ENCODE measurements around the gene TRPC4. TPM values are rescaled to one million over a fixed set of nuclear protein-coding genes. Genes with fewer than 3 reads are reported as not detected.

The TRPC4 gene
- total and polyA plus RNA-seq, 12 donors = 0.26 to 3.9 (median 1.0) TPM; not detected in 1

- no peak for ATAC-seq
Measured at GRCh38 chr13:37685206-37685605, 184.4 kb downstream of the TRPC4 start.

GRCh38 chr13:37682496-37682895, 187.1 kb downstream of the TRPC4 start:
- peak overlapping the region in 1 of 10 donors; percentile 3 for H3K27ac ChIP-seq
- H3K4me3 ChIP-seq = no peak overlapping the region
- H3K9me3 ChIP-seq = no peaks in the 10 kb centered on the region
- H3K36me3 ChIP-seq = no peaks in the 10 kb centered on the region
- DNase-seq (no peak), ATAC-seq (no peak)
- WGBS, 2 donors = 81 to 87% methylated on average over 3 of the region's 3 CpGs
- TF ChIP-seq CTCF (IDR thresholded peaks at IDR 0.05) = no peak
- no peaks in the 10 kb centered on the region for H3K4me1 ChIP-seq
- H3K27me3 ChIP-seq = no peaks in the 10 kb centered on the region
- intact Hi-C loops (cut with DNase I) = no loop called here

More at GRCh38 chr13:37685206-37685605, 184.4 kb downstream of the TRPC4 start:
- WGBS, 2 donors = 86 to 87% methylated on average over 5 of the region's 5 CpGs
- intact Hi-C loops (cut with DNase I) = no loop called here
- H3K27ac ChIP-seq = no peak overlapping the region
- no peaks in the 10 kb centered on the region for H3K4me1 ChIP-seq
- TF ChIP-seq CTCF (IDR thresholded peaks at IDR 0.05) = no peak
- no peak overlapping the region for H3K4me3 ChIP-seq
- DNase-seq = no peak
- H3K9me3 ChIP-seq = no peaks in the 10 kb centered on the region
- H3K36me3 ChIP-seq = no peaks in the 10 kb centered on the region
- no peaks in the 10 kb centered on the region for H3K27me3 ChIP-seq

GRCh38 chr13:37681281-37682032, 188.1 kb downstream of the TRPC4 start:
- DNase-seq = no peak
- intact Hi-C loops (cut with DNase I) = no loop called here
- H3K27ac ChIP-seq = peak overlapping the region in 1 of 10 donors; percentile 3
- 59 to 61% methylated on average over 6 of the region's 6 CpGs for WGBS, 2 donors
- no peak for TF ChIP-seq CTCF (IDR thresholded peaks at IDR 0.05)
- no peak overlapping the region for H3K4me3 ChIP-seq
- H3K4me1 ChIP-seq = no peaks in the 10 kb centered on the region
- H3K9me3 ChIP-seq = no peaks in the 10 kb centered on the region
- no peaks in the 10 kb centered on the region for H3K27me3 ChIP-seq
- no peaks in the 10 kb centered on the region for H3K36me3 ChIP-seq
- ATAC-seq = peak in 1 of 8 donors; percentile 55

GRCh38 chr13:37680137-37680536, 189.4 kb downstream of the TRPC4 start:
- intact Hi-C loops (cut with DNase I) = no loop called here
- H3K9me3 ChIP-seq = no peaks in the 10 kb centered on the region
- ATAC-seq = no peak
- no peaks in the 10 kb centered on the region for H3K36me3 ChIP-seq
- no peak for DNase-seq
- TF ChIP-seq CTCF (IDR thresholded peaks at IDR 0.05) = no peak
- H3K4me3 ChIP-seq = no peak overlapping the region
- WGBS, 2 donors = 82 to 85% methylated on average over 5 of the region's 5 CpGs
- no peaks in the 10 kb centered on the region for H3K4me1 ChIP-seq
- no peaks in the 10 kb centered on the region for H3K27me3 ChIP-seq
- no peak overlapping the region for H3K27ac ChIP-seq
